Measurements from ENCODE around the gene USP2.

The USP2 gene

DNA sequence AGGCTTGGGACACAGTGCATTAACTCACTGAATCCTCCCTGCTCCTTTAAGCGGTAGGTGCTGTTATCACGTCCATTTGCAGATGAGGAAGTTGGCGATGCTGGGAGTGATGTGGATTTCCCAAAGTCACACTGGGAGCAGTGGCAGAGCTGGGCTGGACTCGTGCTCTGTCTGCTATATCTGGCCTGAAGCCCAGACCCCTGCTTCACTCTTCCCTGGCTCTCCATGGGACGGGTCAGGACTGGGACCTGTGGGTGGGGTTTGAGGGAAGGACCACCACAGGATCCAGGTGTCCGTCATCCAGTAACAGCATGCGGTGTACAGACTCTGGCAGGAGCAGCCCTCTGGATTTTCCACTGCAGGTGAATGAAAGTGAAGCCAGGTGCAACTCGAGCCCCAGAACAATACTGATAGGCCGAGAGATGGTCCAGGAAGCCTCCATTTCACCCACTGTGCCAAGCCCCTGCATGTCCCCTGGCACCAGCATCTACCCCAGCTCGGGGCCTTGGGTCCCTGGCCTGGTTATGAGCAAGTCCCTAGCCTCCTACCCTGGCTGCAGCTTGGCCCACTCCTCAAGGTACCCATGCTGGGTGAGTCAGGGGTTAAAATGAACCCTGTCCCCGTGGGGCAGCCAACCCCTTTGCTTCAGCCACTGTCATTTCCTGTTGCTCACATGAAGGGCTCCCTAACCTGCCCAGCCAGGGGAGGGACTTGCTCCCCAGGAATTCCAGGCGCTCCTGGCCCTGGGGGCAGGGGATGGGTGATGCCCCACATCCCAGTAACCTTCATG lies 4.2 kb downstream of the USP2 start:
- DNase-seq (ENCODE audit: low read depth), result no peak

DNA sequence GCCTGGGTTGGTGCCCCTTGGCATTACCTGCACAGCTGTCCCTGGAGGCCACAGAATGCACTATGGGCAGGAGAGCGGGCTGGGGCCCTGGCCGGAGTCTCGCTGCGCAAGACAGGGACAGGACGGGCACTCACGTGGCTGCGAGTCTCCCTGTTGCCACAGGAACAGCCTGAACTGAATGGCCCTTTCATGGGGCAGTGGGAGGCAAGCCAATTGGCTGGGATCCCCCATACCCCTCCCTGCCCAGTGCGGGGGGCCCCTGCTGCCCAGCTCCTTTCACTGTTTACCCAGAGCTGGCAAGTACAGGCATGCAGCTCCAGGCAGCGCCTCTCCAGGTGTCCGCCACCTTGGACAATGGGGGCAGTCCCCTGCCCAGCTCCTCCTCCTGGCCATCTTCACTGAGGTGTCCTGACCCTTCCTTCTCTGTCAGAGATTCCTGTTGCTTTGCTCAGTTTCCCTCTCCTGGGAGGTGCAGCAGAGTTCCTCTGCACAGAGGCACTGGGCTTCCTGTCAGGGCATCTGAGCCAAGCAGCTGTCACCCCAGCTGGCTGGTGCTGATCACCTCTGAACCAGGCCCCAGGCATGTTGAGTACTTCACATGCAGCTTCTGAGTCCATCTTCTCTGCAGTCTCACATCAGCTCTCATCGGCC lies 5.2 kb downstream of the USP2 start:
- no peak for DNase-seq (ENCODE audit: low read depth)

DNA sequence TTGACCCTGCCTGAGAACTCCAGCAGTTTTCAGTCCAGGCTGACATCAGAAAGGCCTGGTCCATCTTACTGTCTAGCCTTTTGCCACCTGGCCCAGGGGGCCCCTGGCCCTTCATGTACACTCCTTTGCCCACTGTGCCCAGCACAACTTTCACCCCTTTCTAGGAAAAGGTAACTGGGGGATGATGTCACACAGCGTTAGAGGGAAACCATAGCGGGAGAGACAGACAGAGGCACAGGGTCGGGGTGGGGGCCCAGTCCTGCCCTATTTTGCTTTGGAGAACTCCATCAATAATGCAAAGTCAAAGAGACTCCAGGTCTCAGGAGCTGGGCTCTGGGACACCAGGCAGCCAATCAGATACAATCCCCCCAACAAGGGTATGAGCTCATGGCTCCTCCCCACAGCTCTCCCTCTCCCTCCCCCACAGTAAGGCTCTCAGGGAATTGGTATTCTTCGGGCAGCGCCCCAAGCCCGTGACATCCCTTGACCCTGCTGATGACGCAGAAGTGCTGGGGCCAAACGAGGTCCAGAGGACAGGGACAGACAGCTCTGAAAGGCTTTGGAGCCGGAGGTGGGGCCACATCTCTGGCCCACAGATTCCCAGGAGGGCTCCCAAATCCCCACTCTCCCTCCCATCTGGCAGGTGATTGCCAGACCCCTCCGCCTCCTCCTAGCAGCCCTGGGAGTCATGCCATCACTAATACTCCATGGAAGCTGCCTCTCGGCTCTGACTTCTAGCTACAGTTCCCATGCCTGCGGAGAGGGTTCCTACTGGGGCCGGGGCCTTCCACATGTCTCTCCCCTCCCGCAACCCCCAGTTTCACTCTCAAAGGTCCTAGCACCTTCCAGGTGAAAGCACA lies 5.9 kb downstream of the USP2 start:
- peak; percentile 57 for DNase-seq (ENCODE audit: low read depth)

DNA sequence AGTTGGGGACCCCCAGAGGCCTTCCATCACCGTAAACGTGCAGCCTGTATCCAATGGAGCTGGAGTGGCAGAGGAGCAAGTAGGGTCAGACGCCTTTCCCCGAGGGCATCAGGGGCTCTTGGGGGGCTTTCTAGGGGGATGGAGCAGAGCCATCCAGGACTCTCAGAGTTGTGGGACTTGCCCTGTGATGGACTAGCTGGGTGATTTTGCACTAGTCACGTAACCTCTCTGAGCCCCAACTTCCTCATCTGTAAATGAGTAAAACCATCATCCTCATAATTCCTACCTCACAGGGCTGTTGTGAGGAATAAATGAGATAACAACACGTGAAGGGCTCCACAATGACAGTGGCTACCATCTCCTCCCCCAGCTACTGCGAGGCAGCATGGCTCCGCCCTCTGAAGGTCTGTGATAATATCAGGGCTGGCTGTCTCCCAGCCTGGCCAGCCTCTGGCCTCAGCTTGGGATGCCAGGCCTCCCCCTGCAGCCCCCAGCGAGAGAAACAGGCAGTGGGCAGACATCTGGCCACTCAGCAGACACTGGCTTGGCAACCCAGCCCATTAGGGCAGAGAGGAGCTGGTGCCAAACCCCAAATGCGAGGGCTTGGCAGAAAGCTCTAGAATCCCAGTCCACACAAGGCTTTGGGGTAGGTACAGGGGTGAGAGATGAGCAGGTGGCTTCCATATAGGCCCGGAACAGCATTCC lies 6.7 kb downstream of the USP2 start:
- no peak for DNase-seq (ENCODE audit: low read depth)

DNA sequence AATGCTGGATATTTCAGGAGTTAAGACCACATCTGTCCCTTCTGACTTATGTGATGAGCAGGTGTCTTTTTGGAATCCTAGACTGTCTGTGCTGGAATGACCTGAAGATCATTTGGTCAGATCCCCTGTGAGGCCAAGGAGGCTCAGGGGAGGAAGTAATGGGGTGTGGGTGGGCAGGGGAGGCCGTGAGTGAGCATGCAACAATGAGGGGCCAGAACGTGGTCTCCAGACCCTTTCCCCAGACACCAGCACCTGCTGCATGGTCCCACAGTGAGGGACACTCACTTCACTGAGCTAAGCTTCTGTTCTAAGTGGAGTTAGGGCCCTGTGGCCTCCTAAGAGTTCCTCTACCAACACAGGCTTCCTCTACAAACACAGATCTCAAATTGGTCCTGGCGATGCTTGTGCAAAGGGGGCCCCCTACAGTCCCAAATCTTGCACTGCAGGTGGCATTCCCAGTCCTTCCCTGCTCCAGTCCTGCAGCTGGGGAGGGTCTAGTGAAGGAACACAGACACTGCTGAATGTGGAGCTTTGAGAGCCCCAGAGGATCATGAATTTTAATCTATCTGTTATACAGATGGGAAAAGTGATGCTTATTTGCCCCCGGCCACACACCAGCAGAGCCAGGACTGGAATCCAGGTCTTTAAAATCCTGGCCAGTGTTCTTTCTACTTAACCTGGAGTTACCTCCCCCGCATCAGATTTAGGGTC lies 7.4 kb downstream of the USP2 start:
- peak; percentile 76 for DNase-seq (ENCODE audit: low read depth)

DNA sequence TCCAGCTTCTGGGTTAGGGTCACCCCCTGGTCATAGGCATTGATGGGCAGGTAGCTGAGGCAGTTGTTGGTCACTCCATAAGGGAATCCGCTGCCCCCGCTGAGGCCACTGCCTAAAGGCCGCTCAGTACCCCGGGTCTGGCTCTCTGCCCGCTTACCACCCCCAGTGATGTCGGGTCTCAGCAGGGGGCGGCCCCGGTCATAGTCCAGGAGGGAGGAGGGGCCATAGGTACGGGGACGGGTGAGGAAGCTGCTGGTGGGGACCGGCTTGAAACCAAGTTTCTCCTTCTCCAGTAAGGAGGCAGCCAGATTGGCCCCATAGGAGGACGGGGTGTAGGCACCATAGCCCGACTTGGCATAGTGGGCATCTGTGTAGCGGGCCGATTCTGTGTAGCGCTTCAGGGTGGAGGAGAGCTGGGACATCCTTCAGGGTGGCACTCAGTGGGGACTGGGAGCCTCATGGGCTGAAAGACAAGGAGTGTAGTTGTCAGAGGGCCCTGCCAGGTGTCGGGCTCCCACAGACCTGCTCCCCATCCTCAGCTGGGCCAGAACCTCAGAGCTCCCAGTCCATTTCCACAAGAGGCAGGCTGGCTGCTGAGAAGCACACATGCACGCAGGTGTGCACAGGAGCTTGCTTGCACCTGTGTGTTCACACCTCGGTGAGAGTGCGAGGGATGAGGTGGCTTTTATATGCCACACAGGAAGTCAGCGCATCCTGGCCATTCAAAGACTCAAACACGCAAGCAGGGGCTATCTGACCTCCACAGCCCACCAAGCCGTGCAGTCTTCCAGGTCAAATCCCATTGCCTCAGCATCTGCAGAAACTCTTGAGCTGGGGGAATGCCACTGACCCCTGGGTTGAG lies 8.2 kb downstream of the USP2 start:
- DNase-seq (ENCODE audit: low read depth), result no peak

DNA sequence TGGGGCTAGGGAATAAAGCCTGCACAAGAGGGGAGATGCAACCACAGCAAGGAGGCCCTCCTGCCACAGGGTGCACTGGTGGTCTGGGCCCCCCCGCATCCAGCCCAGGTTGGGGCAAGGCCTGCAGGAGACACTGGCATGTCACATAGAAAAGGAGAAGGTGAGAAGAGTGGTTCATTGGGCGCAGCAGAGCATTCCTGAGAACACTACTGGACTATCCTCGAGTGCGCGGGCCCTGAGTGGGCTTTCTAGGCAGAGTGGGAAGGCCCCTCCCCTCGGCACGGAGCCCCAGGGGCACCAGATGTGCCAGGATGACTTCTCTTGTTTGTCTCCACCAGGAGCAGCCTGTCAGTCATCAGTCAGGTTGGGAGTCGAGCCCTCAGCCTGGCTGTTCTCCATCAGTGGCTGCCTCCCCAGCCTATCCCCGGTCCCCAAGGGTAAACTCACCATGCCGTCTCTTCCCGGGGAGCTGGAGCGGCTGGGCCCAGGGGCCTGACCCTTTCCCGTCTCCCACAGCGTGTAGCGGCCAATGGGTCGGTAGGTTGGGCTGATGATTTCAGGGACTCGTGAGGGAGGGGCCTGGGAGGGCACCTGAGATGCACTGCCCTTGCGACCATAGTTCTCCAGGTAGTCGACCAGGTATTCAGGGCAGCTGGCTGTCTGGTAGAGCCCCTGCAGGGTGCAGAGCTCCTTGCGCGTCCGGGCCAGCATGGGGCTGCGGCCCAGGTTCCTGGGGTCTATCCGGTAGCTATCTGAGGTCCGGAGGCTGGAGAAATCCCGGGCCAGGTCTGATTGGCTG lies 9.0 kb downstream of the USP2 start:
- no peak for DNase-seq (ENCODE audit: low read depth)

DNA sequence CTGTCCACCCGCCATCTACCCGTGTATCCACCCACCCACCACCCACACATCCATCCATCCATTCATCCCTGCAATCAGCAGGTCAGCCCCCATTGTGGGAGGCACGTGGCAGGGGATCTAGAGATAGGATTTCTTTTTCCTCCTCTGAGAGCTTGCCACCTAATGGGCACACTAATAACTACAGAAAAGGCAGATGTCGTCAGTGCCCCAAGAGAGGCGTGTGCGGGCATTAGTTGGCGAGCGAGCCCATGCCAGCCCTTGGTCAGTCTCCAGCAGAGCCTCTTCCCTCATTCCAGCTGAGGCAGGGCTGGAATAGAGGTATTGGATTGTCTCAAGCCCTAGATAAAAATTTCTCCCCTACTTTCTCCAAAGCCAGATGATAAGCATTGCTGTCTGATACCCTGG lies 9.7 kb downstream of the USP2 start:
- peak; percentile 57 for DNase-seq (ENCODE audit: low read depth)

DNA sequence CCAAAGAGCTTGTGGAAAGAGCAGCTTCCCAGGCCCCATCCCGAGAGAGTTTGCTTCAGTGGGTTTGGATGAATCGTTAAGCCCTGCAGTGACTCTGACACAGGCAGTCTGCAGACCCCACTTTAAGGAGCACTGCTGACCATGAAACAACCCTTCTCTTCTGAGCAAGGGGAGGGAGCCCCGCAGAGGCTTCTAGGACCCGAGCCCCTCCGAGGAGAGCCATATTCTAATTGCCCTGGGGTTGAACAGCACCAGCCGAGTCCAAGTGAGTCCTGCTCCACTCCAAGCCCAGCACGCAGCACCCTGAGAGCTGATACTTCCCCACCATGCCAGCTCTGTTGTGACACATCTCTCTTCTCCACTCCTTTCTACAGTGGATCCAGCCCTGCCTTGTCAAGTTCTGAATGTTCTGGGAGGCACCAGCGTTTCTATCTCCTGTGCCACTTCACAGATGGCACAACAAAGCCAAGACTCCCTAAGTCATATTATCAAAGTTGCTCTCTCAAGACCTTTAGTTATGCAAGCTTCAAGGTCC lies 10.4 kb downstream of the USP2 start:
- no peak for DNase-seq (ENCODE audit: low read depth)

DNA sequence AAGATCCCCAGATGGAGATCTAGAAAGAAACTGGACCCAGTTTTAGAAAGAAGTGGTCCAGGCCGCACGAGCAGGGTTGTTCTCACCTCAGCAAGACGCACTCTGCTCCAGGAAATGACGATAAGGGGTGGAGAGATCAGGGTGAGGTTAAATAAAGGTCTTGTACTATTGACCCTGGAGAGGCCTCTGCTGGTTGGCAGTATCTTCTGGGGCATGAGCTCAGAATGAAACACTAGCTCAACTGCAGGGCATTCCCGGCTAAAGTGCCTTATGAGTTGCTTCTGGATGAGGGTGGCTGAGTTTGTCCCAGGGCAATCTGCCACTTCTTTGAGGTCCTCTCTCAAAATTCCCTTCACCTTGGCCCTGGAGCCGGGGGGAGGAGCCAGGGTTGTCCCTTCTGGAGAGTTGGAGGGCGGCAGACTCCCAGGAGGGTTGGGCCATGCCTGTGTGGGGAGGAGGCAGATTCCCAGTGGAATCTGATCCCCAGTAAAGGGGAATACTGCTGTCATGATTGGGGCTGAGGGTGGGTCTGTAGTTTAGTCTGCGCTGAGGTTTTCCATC lies 10.9 kb downstream of the USP2 start:
- peak; percentile 48 for DNase-seq (ENCODE audit: low read depth)

DNA sequence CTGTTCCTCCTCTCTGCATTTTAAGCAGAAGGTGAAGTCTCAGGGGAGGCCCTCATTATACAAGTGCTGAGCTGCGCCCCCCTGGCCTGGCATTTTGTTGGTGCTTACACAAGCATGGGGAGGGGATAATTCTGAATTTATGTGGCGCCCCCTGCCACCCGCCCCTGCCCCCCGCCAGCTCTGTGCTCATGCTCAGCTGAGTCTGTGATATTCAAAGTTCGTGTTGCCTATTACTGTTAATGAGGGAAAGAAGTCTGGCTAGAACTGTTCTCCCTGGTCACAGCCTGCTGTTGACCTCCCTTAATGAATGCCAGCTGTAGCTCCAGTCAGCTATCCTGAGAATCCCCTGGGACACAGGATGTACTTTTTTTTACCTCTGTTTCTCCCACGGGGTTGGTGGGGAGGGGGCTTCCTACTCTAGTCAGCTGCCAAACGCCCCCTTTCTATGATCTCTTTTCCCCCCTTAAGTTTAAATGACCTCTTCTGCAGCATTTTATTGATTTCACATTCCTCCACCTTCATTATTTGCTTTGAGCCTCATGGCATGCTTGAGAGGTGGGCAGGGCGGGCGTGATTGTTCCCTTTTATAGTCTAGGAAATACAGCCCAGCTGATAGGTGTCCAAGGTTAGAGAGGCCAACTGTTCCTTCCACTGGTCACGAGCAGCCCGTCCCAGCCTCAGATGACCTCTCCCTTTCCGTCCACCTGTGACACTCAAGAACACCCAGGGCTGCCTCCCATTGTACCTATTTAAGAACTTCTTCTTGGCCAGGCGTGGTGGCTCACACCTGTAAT lies 12.2 kb downstream of the USP2 start:
- no peak for DNase-seq (ENCODE audit: low read depth)

DNA sequence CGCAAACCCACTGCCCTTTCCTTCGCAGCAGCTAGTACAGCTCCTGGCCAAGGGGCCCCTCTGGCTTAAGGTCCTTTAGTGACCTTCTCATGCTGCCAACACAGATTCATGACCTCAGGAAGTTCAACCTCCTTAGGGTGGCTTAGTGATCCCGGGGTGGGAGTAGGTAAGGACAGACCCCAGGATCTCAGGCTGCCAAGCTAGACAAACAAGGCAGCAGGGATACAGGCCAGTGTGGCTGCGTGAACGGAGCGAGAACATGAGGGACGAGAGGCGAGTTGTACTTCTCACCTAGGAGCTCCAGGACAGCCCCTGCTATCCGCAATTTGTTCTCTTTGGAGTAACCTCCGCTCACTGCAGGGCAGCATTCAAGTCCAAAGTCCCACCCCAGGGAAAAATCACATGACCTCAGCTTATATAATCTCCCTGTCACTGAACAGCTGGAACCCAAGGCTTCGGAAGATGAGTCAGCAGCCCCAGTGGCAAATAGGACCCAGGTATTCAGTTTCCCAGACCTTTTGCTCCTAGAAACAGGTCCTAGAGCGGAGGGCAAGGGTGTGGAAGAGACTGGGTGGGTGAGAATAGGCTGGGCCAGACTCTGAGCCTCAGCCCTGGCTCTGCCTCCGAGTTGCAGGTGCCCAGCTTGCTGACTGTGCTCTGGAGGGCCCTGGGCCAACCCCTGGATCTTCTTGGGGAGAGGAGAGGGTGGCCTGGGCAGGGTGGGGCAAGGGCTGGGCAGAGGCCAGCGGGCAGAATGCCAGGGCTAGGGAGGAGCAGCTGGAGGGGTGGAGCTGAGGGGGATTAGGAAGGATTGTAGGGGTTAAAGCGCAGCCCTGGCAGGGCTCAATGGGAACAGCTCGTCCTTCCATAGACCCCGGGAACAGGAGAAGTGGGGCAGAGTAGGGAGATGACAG lies 13.1 kb downstream of the USP2 start:
- DNase-seq (ENCODE audit: low read depth), result peak; percentile 81

DNA sequence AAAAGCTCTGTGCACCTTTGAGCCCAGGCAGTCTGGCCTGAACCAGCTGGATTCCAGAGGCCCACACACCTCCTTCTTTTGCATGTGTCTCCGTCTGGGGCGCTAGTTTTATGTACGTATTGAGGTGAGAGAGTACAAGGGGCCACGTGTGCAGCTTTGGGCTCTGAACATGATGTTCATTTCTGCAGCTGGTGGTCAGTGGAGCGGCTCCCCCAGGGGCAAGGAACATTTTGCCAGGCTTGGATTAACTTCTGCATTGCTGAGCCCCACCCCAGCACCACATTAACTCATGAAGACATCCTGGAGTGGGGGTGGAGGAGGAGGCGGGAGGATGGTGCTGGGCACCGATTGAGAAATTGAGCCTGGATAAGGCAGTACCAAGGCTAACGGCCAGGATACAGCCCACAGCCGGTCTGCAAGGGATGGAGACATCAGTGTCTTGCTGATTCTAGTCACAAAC lies 13.8 kb downstream of the USP2 start:
- DNase-seq (ENCODE audit: low read depth), result peak; percentile 99

DNA sequence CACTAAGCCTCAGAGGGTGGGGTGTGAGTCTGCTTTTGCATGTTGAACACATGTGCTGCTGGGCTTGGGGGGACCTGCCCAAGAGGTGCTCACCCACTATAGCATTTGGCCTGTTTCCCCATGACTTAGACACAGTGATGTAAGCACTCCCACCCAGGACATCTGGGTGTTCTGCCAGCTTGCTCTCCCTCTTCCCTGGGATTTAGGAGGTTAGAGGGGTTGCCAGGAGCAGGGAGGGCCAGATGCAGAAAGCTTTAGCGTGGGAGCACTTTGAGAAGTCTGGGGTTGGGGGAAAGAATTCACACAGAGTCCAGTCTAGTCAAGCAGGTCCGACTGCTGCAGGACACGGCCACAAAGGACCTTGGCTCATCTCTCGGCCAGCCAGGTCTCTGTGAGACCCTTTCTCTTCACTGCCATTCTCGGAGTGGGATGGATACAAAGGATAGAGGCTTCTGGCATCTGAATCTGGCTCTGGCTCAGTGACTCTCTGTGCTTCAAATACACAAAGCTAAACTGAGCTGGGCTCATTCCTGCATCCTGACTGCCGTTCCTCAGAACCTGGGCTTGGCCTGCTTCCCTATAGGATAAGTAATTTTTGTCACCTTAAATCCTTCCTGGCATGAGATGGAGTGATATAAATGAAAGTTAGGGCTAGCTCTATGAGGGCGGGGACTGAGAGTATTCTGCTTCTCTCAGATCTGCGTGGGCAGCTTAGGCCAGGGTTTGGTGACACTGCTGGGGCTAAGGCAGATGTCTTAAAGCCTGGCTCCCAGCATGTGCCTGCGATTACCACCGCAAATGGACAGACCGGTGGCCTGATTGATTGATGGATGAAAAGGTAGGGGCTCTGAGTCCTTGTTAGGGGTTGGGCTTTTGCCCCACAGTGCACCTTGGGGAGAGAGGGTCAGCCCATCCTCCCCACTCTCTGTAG lies 14.5 kb downstream of the USP2 start:
- DNase-seq (ENCODE audit: low read depth), result peak; percentile 78

DNA sequence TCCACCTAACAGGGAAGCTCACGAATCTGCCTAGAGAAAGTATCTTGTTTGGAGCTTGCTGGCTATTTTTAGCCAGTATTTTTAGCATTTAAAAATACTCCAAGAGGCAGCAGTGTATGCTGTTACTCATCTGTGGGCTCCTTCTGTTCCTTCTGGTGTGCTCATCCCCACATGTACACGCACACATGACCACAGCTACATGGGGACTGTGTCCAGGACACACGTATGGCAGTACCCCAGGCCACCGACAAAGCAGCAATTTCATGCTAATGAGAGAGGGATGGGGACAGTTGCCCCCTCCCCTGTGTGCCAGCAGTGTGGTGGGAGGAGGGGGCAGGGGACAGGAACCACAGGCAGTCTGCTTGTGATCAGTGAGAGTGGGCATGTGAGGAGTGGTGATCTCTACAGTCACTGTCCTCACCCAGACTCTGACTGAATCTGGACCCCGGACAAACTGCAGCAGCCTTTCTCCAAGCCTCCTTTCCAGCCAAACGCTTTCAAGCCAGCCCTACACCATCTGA lies 16.4 kb downstream of the USP2 start:
- DNase-seq (ENCODE audit: low read depth), result peak; percentile 51

Measured in amniotic epithelial cell (primary cell).